CD4-positive, alpha-beta T cell treated with Interleukin-6 for 4 hours (primary cell): Measurements from ENCODE around the gene MS4A15.

Experiments
- DNase-seq: peaks from one replicate; pipeline ENCODE4 v3.0.0-alpha.2; 2020; ENCODE audit warnings: mixed read lengths

MS4A15 gene

DNA sequence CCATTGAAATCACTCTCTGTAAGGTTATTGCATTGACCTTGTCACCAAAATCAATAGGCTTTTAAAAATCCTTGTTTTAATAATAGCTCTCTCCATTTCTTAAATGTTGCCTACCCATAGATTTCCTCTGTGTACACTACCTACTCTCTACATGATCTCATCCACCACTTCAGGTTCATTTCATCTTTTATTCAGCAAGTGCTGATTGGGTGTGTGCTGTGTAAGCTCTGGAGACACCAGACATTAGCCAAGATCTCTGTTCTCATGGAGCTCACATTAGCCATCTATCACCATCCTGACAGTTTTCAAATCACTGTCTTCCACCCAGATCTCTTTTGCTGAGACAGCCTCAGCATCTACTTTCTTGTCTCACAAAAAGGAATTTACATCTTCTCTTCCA, 24.1 kb downstream of the MS4A15 start:
- no peak for DNase-seq

- DNase-seq, result no peak
These were observed 24.8 kb downstream of the MS4A15 start for GRCh38 chr11:60781286-60781980.

GRCh38 chr11:60781981-60782316, 25.3 kb downstream of the MS4A15 start:
- no peak for DNase-seq

DNA sequence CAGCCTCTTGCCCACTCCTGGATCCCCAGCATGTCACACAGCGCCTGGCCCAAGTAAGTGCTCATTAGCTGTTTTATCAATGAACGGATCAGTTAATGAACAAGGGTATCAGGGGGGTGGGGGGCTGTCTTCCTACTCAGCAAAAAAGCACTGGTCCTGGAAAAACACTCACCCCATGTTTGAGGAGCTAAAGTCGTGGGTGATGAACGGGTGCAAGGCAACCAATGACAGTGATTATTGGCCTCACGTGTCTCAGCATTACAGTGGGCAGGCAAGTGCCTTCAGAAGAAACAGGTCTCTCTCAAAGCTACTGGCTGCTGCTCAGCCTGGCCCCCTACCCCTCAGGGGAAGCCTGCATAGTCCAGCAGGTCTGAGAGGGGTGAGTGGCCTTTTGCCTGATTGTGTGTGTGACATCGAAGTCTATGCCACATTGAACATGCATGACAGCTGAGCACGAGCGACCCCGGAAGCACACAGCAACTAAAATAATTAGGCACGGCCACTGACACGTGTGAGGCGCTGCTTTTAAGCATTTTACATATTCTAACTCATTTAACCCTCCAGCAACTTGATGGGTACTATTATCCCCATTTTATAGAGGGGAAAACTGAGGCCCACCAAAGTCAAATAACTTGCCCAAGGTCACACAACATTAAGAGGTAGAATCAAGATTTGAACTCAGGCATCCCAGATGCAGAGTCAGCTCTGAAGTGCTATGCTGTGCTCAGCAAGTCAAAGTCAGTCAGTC, 25.9 kb downstream of the MS4A15 start:
- DNase-seq, result no peak

DNA sequence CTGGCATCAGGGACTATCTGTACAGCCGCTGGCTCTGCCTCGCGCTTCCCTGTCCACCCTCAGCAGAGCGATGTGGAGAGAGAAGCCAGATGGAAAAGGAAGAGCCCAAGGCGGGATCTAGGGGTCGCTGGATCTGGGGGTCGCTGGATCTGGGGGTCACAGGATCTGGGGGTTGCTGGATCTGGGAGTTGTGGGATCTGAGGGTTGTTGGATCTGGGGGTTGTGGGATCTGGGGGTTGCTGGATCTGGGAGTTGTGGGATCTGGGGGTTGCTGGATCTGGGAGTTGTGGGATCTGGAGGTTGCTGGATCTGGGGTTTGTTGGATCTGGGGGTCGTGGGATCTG, 26.4 kb downstream of the MS4A15 start:
- no peak for DNase-seq

DNA sequence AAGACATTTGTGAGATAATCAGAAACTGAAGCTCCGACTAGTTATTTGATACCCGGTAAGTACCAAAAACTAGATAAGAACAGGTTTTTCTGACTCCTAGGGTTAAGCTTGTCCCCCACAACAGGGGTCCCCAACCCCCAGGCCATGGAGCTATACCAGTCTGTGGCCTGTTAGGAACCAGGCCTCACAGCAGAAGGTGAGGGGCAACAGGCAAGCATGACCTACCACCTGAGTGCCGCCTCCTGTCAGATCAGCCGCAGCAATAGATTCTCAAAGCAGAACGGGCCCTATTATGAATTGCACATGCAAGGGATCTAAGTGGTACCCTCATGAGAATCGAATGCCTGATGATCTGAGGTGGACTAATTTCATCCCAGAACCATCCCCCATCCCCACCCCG, 27.2 kb downstream of the MS4A15 start:
- DNase-seq, result no peak

- DNase-seq, result no peak
These were observed 28.5 kb downstream of the MS4A15 start, which contains the start of gene MS4A10 for GRCh38 chr11:60785136-60785535. Gene MS4A10, plus strand, starts transcription at chr11:60785333. Its CDS starts 5,003 bp downstream, at chr11:60790336.

DNA sequence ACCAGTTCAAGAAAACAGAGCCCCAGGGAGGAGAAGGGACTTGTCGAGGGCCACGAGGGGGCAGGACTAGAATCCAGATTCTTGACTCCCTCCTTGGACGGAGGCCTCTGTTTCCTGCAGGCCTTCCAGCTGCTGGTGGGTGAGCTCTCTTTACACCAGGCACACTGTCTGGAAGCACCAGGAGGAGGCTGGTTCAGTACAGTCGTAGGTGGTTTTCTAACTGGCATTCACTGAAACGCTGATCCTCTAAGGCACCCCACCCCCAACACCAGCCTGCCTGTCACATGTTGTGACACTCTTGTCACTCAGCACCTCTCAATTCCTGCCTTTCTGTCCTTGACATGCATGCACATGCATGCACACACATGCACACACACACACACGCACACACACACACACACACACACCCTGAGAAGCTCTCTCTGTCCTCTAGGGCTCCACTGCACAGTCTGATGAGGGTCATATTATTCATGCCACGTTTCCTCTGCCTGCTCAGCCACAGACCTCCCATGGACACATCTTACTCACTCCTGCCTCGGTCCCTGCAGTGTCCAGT, 29.2 kb downstream of the MS4A15 start:
- DNase-seq, result no peak

DNA sequence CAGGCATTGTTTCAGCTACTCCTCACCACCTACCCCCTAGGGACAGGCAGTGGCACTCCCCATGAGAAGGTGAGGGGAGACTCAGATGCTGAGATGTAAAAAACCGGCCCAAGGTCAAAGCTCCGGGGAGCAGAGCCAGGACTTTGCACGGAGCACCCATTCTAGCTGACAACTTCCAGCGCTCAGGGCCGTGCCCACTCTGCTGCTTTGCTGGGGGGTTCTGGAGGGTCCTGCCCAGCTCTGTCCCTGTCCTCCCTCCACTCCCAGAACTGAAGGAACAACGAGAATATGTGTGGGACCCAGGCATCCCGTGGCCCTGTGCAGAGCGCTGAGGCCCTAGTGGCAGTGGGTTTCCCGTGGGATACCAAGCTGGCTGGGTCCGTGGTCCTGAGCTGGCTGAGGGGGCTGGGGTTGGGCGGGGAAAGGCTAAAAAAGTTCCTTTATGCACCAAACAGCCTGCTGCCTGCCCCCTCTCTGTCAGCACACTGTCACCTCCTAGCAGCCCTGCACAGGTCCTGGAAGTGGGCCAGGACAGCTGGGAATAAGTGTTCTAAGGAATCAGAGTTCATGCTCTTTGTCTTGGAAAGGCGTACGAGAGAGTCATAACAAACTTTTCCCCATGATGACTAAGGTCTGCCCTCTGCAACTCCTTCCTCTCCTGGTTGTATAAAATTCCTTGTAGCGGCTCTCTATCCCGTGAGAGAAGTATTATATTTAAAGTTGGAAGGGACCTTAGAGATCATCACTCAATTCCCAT, 30.3 kb downstream of the MS4A15 start:
- no peak for DNase-seq

GRCh38 chr11:60788401-60789125, 31.9 kb downstream of the MS4A15 start:
- no peak for DNase-seq

GRCh38 chr11:60790726-60791125, 34.1 kb downstream of the MS4A15 start:
- DNase-seq, result no peak

DNA sequence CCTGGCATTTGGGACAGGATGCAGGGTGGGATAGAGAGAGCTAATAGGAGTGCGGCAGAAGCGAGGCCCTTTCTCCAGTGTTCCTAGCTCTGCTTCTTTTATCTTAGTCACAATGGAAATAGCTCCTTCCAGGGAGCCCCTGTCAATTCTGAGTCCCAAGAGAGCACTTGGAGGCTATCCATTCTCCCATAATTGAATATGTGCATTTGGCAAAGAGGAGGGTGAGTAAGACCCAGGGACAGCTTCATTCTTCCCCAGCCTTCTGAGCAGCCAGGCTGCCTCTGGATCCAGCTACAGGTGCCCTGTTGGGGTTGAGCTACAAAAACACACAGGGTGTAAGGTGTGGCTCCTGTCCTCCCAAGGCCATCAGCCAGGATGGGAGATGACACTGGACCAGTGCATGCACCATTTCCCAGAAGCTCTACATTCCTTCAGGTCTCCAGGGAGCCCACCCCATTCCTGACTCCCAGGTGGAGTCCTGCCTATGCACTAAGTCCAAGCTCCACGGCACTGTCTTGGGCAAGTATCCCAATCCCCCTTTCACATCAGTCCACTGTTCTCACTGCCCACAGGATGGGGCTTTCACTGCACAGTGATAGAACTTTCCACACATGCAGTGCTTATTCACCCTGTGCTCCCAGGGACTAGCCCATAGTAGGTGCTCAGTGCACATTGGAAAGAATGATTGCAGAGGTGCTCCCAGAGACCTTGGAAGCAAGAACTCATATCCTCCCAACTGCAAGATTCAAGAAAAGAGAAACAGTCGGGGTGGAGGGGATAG, 34.7 kb downstream of the MS4A15 start:
- no peak for DNase-seq

GRCh38 chr11:60792521-60792920, 35.9 kb downstream of the MS4A15 start:
- DNase-seq, result no peak

GRCh38 chr11:60795291-60795690, 38.6 kb downstream of the MS4A15 start:
- no peak for DNase-seq

DNA sequence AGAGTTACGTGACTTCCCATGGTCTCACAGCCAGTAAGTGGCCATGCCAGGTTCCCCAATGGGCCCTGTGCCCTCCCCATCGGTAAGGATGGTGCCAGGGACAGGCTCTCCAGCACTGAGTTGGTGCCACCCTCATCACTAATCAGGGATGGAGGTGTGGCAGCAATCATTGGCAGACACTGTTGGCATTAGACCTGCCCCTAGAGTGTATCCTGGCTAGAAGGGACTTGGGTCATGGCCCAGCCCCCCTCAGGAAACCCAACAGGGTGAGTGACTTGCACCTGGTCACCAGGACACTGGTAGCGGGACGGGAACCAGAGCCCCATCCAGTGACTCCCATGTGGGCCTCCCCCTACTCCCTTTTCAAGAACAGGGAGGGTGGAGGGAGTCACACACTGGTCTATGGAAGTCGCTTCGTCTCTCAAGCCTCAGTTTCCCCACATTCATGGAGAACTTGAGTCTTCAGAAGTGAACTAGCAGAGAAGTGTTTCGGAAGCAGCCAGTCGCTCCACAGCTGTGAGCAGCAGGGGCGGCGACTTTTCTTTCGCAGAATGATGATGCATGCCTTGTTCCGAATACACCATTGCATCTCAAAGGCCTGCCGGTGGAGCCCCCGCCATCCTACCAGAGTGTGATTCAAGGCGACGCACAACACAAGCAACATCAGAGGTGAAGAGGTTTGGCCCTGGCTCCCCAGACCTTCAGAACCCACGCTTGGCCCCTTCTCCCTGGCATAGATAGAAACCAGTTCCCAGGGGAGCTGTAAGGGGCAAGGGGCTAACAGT, 41.4 kb downstream of the MS4A15 start:
- DNase-seq, result no peak

- no peak for DNase-seq
These were observed 42.0 kb downstream of the MS4A15 start for GRCh38 chr11:60798631-60799030.

- no peak for DNase-seq
These were observed 44.5 kb downstream of the MS4A15 start for GRCh38 chr11:60801194-60801593.

- no peak for DNase-seq
These were observed 46.7 kb downstream of the MS4A15 start for GRCh38 chr11:60803273-60803936.

GRCh38 chr11:60809249-60809648, 52.6 kb downstream of the MS4A15 start:
- DNase-seq, result no peak

GRCh38 chr11:60809691-60810090, 53.0 kb downstream of the MS4A15 start:
- DNase-seq, result no peak

GRCh38 chr11:60810151-60810550, 53.5 kb downstream of the MS4A15 start:
- DNase-seq, result no peak
